ENCODE results near the gene ZNF606.

The ZNF606 gene

DNA sequence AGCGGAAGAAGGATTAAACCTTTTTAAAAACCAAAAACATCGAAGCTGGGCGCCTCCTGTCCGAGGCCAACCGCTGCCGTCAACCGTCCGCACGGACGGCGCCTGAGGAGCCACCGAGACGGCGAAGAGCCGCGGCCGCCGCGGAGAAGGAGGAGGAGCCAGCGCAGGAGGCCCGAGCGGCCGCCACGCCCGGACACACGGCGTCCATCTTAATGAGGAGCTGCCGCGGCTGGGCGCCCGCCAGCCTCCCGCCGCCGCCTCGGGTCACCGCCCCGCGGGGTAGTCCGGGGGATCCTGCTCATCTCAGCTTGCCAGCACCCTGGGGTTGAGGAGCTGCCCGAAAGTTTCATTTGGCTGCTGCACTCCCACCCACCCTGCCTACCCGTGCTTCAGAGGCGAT is 41.8 kb upstream of the ZNF606 start:
- DNase-seq (ENCODE audit: low read depth), result no peak
- TF ChIP-seq, protein P1, sequence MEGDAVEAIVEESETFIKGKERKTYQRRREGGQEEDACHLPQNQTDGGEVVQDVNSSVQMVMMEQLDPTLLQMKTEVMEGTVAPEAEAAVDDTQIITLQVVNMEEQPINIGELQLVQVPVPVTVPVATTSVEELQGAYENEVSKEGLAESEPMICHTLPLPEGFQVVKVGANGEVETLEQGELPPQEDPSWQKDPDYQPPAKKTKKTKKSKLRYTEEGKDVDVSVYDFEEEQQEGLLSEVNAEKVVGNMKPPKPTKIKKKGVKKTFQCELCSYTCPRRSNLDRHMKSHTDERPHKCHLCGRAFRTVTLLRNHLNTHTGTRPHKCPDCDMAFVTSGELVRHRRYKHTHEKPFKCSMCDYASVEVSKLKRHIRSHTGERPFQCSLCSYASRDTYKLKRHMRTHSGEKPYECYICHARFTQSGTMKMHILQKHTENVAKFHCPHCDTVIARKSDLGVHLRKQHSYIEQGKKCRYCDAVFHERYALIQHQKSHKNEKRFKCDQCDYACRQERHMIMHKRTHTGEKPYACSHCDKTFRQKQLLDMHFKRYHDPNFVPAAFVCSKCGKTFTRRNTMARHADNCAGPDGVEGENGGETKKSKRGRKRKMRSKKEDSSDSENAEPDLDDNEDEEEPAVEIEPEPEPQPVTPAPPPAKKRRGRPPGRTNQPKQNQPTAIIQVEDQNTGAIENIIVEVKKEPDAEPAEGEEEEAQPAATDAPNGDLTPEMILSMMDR (IDR thresholded peaks at IDR 0.05; ENCODE audit: control insufficient read depth, extremely low read depth, insufficient read depth), result no peak
- H3K4me3 ChIP-seq (ENCODE audit: low read depth, low read length), result no peak overlapping the region

DNA sequence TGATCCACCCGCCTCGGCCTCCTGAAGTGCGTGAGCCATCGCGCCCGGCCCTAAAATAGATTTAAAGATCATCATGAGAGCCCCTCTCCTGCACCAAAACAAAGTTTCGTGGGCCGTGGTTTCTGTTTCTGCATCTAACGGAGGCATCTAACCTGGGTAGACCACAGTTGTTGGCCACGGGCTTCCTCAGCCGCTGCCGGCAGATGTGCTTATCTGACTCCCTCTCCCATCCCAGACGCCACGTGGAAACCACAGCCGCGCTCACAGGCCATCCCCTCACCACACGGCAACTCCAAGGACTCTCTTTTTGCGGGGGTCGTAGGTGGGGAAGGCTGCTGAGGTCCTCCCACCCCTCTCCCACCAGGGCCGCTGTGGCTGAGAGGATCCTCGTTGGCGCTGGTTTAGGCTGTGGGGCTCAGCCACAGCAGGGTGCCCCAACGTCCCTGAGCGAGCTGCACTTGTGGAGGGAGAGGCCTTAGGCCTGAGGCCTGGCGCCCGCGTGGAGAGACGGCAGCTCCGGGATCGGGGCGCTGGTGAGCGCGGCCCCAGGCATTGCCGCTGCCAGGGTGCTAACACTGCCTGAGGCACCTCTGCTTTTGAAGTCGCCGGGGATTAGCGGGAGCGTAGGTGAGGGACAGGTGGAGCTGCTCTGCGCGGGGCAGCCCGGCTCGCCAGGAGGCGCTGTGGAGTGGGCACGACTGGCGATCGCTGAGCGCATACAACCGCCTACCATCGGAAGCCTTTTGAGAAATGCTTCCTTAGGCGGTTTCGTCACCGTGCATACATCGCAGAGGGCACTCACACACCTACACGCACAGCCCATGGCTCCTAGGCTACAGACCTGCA is 40.1 kb upstream of the ZNF606 start:
- DNase-seq (ENCODE audit: low read depth), result no peak
- no peak overlapping the region for H3K4me3 ChIP-seq (ENCODE audit: low read depth, low read length)
- TF ChIP-seq, protein P1 (IDR thresholded peaks at IDR 0.05; ENCODE audit: control insufficient read depth, extremely low read depth, insufficient read depth), result no peak

DNA sequence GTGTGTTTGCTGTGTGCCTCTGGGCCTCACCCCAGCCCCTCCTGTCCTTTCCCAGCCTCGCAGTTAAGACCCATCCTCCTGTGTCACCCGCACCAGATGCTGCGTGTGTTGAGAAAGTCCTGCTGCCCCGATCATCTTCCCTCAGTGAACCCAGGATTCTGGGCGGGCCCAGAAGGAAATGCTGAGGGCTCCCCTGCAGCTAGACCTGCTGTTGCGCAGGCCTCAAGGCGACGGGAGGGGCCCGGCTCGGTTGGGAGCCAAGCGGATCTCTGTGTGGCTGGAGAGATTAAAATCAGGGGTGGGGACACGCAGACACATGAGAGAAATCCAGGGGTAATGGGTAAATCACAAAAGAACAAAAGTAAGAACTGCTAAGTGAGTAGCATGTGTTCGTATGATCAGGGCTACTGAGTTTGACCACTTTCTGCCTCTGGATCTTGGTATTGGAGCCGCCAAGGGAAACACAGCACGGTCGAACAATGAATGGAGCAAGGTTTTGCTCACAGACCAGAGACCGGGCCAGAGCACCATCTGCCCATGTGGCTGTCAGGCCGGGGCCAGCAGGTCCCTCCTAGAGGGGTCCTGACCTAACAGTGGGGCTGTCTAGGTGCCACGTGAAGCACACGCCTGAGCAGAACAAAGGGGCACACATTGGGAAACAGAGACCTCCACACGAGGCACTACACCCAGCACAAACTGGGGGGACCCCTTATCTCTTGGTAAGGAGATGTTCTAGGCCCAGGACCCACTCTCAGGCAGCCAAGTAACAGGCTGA is 38.3 kb upstream of the ZNF606 start:
- DNase-seq (ENCODE audit: low read depth), result no peak
- TF ChIP-seq, protein P1 (IDR thresholded peaks at IDR 0.05; ENCODE audit: control insufficient read depth, extremely low read depth, insufficient read depth), result no peak
- H3K4me3 ChIP-seq (ENCODE audit: low read depth, low read length), result no peak overlapping the region

DNA sequence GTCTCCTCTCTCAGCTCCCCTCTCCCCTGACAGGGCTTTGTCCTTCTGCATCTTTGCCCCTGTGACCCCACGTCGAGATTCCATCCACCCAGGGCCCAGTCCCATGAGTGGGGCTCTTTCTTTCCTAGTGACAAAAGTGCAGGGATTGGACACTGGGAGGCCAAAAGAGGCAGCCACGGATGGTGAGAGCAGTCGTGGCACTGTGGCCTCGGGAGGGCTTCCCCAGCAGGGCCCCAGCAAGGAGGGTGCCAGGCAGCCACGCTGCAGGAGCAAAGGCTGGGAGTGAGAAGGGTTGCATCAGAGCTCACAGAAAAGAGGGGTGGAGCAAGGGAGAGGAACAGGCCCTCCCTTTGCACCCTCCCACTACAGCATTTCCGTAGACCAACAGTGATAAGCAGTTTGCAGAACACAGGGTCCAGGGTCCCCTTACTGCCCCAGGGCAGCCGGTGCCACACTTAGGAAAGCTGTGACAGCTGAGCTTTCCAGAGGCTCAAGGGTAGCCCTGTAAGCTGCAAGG is 36.1 kb upstream of the ZNF606 start:
- DNase-seq (ENCODE audit: low read depth), result no peak
- H3K4me3 ChIP-seq (ENCODE audit: low read depth, low read length), result no peak overlapping the region
- TF ChIP-seq, protein P1 (IDR thresholded peaks at IDR 0.05; ENCODE audit: control insufficient read depth, extremely low read depth, insufficient read depth), result no peak

DNA sequence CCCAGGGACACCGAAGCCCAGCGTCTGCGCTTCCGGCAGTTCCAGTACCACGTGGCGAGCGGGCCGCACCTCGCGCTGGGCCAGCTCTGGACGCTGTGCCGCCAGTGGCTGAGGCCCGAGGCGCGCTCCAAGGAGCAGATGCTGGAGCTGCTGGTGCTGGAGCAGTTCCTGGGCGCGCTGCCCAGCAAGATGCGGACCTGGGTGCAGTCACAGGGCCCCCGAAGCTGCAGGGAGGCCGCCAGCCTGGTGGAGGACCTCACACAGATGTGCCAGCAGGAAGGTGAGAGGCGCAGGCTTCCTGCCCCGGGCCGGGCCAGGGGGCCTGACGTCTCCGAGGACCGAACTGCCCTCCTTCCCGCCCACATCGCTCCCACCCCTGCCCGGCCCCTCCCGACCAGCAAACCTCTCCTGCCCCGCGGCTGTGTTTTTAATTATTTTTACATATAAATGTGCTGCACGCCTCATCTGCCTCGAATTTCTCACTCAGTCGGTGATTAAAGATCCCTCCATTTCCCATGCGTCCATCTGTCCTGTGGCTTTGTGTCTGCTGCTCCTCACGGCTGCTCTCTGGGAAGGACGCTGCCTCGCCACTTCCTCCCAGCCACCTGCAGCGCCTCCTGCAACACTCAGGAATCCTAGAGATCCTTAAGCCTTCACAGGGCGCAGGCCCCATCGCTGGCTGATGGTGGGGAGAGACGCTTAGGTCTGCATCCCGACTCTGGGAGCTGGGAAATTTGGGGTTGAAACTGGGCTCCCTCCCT is 35.5 kb upstream of the ZNF606 start:
- DNase-seq (ENCODE audit: low read depth), result no peak
- H3K4me3 ChIP-seq (ENCODE audit: low read depth, low read length), result no peak overlapping the region
- TF ChIP-seq, protein P1 (IDR thresholded peaks at IDR 0.05; ENCODE audit: control insufficient read depth, extremely low read depth, insufficient read depth), result no peak

DNA sequence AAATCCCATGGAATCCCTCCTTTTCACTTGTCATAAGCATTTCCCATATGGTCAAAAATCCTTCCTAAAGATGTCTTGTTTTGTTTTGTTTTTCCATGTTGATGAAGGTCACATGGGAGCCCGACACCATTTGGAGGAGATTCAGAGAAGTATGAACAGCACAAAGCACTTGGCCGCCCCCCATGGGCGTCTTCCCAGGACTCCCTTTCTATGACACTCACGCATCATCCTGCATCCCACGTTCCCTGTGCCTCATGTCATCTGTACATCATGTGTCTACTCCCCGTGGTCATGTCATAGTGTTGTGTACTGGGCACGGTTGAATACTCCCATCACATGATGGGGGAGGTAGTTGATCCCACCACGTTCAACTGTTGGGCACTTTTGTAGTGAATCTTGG is 33.2 kb upstream of the ZNF606 start:
- DNase-seq (ENCODE audit: low read depth), result no peak
- TF ChIP-seq, protein P1 (IDR thresholded peaks at IDR 0.05; ENCODE audit: control insufficient read depth, extremely low read depth, insufficient read depth), result no peak
- H3K4me3 ChIP-seq (ENCODE audit: low read depth, low read length), result no peak overlapping the region

All from LNCaP clone FGC (cell line).